IPS-NIHi11 (cell line): ENCODE results near the gene SOX5.
A peak's percentile ranks its signal among the peaks of the same experiment; 100 is the strongest.
"Not testable (repeated sequence)": the region's sequence is repeated elsewhere in the genome, so short reads cannot be mapped to it uniquely, and the experiment has no call there.

ENCODE experiments used
- DNase-seq: peaks from one replicate; pipeline ENCODE4 v3.0.0; 2012; ENCODE audit warnings: mixed read lengths, low spot score

SOX5 gene

GRCh38 chr12:23831739-23832138 is 117.7 kb downstream of the SOX5 start:
- DNase-seq = no peak

- DNase-seq = no peak
These were observed 119.3 kb downstream of the SOX5 start for GRCh38 chr12:23830210-23830609.

DNA sequence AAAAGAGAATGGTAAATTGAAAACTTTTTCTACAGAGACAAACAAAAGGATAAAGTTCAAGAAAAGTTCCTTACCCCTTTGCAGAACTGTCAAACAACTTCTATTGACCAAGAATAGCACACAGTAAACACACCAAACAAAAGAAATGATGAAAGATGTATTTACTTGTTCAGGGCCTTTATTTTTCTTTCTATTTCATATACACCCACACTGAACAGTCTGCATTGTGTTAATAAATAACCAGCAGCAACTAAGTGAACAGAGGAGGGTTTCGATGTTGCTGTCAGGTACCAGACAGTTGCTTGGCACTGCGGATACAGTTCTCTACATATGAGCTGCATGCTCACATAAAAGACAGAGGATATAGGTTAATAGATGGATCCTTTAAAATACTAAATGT is 122.1 kb downstream of the SOX5 start:
- no peak for DNase-seq

- DNase-seq = not testable (repeated sequence)
These were observed 124.3 kb downstream of the SOX5 start for GRCh38 chr12:23825124-23825523.

GRCh38 chr12:23824358-23824757 is 125.1 kb downstream of the SOX5 start:
- DNase-seq = no peak

GRCh38 chr12:23822883-23823282 is 126.6 kb downstream of the SOX5 start:
- DNase-seq = not testable (repeated sequence)

DNA sequence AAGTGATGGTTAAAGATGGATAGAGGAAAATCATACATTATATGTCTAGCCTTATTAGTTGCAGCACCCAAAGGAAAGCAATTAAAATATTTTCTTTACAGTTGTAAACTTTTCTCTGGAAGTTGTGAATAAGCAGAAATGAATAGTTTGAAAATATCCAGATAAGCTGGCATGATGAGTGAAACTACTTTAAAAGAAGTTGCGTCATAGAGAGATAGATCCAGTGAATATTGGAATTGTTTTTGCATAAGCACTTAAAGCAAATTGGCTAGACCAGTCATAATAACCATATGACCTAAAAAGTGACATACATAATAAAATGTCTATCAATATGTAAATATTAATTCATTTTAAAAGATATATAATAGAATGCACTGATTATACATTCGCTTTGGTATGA is 132.1 kb downstream of the SOX5 start:
- DNase-seq = no peak

DNA sequence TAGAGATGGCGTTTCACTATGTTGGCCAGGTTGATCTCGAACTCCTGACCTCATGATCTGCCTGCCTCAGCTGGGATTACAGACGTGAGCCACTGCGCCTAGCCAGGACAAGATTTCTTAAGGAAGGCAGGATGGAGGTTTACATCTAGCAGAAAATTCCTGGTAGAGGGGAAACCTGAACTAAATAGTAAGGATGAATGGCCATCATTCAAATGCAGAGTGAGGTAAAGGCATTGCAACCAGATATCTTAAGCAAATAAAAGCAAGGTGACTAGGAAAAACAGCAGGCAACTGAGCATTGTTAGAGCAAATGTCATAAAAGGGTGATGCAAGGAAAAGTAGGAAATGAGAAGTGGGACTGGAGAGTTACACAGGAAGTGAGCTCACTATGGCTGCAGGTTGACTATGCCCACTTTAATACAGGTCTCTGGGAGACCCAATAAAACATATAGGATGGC is 133.0 kb downstream of the SOX5 start:
- DNase-seq = peak; percentile 34

DNA sequence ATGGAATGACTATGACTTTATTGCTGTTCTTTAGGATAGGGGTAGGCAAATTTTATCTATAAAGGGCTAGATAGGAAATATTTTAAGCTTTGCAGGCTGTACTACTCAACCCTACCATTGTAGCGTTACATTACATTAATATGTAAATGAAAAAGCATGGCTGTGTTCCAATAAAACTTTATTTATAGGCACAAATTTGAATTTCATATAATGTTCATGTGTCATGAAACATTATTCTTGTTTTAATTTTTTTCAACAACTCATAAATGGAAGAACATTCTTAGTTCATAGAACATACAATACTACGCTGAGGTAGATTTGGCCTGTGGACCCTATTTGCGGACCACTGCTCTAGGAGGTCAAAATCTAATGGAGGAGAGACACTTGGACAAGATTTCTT is 133.7 kb downstream of the SOX5 start:
- no peak for DNase-seq

DNA sequence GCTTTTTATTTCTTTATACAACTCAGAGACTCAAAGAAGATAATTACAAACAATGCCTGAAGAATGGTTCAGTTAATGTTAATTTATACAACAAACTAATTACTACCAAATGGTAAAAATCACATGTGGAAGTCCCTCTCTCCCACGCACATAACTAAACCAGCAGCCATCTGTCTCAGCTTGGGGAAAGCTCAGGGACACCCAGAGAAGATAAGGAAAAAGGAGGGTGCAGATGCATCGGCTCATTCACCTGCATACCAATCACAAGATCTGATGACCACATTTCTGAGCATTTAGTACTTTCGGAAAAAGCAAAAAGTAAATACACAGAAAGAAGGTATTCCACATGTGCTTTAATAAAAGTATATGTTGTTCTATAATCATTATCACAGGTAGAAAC is 136.3 kb downstream of the SOX5 start:
- DNase-seq = no peak

DNA sequence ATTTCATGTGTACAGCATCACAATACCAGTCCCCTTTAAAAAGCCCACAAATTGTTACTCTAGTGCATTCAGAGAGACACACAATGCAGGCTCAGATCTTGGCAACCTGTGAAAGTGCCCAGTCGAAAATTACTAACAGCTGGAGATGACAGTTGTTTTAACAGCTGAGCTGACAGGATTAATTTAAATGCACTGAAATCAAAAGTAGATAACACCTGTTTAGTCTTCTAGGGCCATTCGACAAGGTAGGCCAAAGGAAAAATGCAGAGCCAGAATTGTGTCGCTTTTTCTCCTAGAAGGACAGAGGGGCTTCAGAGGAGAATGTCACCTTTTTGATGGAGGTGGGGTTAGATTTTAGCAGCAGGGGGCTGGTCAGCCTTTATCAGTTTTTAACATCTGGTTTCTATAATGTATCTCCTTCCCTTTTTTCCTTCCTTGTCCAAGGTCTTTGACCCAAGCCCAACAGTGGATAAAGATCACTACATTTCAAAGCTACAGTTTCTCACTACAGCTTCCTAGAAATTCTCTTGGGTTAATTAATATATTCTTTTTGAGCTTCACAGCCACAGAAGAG is 139.1 kb downstream of the SOX5 start:
- DNase-seq = no peak

- DNase-seq = no peak
These were observed 145.9 kb downstream of the SOX5 start for GRCh38 chr12:23803540-23803939.

DNA sequence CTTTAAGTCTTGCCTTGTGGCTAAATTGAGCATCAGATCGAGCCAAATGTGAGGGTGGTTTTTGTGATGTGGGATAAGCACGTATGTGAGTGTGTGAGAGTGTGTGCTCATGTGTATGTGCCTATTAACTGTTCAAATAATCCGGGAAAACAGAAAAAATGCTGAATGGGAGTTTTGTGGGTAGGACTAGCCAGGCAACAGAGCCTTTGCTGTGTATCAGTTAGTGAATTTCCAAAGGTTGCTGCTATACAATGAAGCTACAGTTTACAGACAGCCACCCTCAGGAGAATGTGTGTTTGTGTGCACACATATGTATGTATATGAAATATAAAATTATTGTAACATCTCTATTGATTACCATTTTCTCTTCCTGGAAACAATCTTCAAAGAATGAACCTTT is 154.0 kb downstream of the SOX5 start:
- no peak for DNase-seq

GRCh38 chr12:23781118-23781517 is 168.4 kb downstream of the SOX5 start:
- DNase-seq = no peak

DNA sequence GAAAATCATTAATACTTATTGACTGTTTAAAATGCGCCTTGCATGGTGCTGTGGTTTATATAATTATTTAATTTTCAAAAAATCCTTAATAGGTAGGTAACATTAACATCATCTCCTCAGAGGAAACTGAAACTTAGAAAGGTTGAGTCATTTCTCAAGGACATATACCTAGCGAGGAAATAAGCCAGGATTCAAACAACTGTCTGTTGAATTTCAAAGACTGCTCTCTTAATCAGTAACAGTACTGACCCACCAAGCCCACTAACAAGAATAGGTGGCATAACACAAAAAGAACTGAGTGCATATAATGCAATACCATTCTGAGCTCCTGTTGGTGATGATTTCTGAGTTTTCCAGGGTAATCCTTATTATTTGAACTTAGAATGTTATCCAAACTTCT is 174.3 kb downstream of the SOX5 start:
- DNase-seq = no peak

GRCh38 chr12:23771240-23771949 is 178.1 kb downstream of the SOX5 start:
- no peak for DNase-seq

GRCh38 chr12:23770202-23770938 is 179.1 kb downstream of the SOX5 start:
- no peak for DNase-seq

DNA sequence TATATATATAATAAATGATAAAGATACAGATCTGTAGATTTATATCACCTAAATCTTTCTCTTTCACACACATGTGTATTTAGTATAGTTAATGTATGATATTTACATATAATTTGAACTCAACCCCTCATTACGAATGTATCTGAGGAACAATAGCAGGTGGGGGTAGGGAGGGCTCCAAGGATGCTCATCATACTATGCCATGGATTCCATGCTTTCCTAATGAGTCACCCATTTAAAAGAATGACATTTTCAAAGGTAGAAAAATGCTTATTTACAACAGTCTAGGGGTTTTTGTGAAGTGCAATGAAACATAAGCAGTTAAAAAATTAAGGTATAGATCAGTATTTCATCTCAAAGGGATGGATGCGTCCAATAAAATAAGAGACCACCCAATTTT is 181.6 kb downstream of the SOX5 start:
- no peak for DNase-seq

DNA sequence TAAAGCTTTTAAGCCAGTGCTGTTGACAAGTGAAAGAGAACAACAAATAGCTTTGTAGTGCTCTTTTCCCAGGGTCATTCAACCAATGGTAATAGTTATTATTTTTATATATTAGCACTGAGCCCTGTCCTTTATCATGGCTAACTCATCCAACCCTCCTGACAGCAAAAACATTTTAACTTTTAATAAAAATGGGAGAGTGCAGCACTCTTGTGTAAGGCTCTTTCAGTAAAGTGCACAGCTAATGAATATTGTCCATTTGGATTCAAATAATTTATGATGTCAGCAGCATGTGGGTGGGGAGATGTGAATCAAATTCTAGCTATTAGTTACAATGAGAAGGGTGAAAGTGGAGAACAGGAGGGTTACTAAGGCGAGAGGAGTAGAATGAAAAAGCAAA is 185.7 kb downstream of the SOX5 start:
- no peak for DNase-seq

GRCh38 chr12:23760495-23760894 is 189.0 kb downstream of the SOX5 start:
- DNase-seq = peak; percentile 48

DNA sequence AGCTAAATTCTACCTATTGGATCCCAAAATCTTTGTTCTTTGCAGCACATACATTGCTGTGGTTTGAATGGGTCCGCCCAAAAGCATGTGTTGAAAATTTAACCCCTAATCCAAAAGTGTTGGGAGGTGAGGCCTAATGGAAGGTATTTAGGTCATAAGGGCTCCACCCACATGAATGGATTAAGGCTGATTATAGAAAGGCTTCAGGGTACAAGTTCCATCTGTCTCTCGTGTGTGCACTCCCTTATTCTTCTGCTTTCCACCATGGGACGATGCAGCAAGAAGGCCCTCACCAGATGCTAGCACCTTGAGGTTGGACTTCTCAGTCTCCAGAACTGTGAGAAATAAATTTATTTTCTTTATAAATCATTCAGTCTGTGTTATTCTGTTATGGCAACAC is 190.9 kb downstream of the SOX5 start:
- no peak for DNase-seq

DNA sequence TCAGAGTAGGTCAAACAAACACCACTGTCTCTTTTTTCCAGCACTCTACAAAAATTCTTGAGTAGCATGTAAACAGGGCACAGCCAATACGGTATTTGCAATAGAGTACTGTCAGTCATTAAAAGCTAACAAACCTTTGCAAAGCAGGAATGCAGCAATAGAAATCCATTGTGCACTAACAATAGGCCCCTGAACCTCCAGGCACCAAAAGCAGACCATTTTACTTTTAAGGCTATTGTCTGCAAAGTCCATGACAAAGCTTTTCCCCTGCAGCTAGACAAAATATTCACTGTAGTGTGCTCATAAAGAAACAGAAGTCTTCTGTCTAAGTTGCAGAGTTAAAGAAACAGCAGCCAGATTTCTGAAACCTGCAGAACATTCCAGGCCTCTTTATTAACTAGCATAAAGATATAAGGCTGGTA is 191.9 kb downstream of the SOX5 start:
- DNase-seq = peak; percentile 49

DNA sequence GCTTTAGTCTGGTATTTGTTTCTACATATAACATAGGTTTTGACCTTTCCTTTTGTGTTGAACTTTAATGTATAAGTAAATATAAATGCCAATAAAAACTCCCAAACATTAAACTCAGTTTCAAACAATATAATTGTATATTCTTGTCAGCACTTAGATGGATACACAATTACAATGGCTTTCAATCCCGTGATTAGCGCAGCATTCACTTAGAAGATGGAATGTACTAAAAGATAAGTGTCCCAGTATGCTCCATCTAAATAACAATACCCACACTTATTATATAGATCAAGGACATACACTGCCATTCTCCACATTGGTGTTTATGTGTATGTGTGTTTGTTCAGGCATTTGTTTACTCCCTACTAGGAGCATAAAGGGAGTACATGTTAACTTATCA is 193.1 kb downstream of the SOX5 start:
- no peak for DNase-seq
